MCF 10A (cell line): ENCODE data around the gene SLC6A3. TPM values are rescaled to one million over a fixed set of nuclear protein-coding genes. Genes with fewer than 3 reads are reported as not detected.

Experiments used
- BruUV-seq: library from RNA; stranded (reverse); fragments of 400-500 nt; replicated peaks from 2 replicates; lab custom pipeline; 2021; lab: Mats Ljungman, UMichigan
- CTCF ChIA-PET: fragments of 300-600 bp; sonication (Branson Sonifier 250); formaldehyde crosslinking; extraction: SDS; loops from one replicate; lab custom pipeline; 2021; ENCODE audit warnings: antibody characterized with exemption, inconsistent platforms; lab: Yijun Ruan, JAX
- POLR2A ChIA-PET: fragments of 300-600, 350-650 bp; sonication (Branson Sonifier 250); formaldehyde crosslinking; extraction: SDS; loops from one replicate; lab custom pipeline; 2020; ENCODE audit warnings: antibody characterized with exemption, inconsistent platforms; lab: Yijun Ruan, JAX
- DNase-seq: peaks from one replicate; pipeline ENCODE4 v3.0.0-alpha.2; 2018; ENCODE audit not compliant: unreplicated experiment
- H3K27ac Mint-ChIP-seq: one replicate; pipeline ENCODE4 v1.8.0; 2022; ENCODE audit warnings: mild to moderate bottlenecking, low read depth, mixed read lengths; ENCODE audit not compliant: unreplicated experiment
- H3K27me3 Mint-ChIP-seq: one replicate; pipeline ENCODE4 v1.8.0; 2022; ENCODE audit warnings: mixed read lengths; ENCODE audit not compliant: insufficient read depth, unreplicated experiment
- H3K36me3 Mint-ChIP-seq: one replicate; pipeline ENCODE4 v1.8.0; 2022; ENCODE audit warnings: mild to moderate bottlenecking, moderate library complexity, mixed read lengths; ENCODE audit not compliant: insufficient read depth, unreplicated experiment
- H3K4me1 Mint-ChIP-seq: one replicate; pipeline ENCODE4 v1.8.0; 2022; ENCODE audit warnings: mixed read lengths; ENCODE audit not compliant: insufficient read depth, unreplicated experiment
- H3K4me3 Mint-ChIP-seq: one replicate; pipeline ENCODE4 v1.8.0; 2022; ENCODE audit warnings: mild to moderate bottlenecking, moderate library complexity, mixed read lengths; ENCODE audit not compliant: unreplicated experiment
- H3K9me3 Mint-ChIP-seq: one replicate; pipeline ENCODE4 v1.8.0; 2022; ENCODE audit warnings: mixed read lengths; ENCODE audit not compliant: unreplicated experiment
- intact Hi-C: fragments of 100-400 bp; cut with micrococcal nuclease; formaldehyde crosslinking; loops from 2 replicates; pipeline ENCODE4 v1.14.1; 2022
- total RNA-seq: library from RNA; stranded (reverse); gene quantifications from 2 replicates; pipeline ENCODE4 v1.2.3, GENCODE V29; 2022
- TF ChIP-seq, protein P1 (sequence below): fragments of 200-600 bp; IDR thresholded peaks from one replicate; pipeline ENCODE4 v1.8.0; 2022; ENCODE audit warnings: antibody characterized with exemption, mild to moderate bottlenecking; ENCODE audit not compliant: unreplicated experiment

The SLC6A3 gene
- total RNA-seq, 1 experiment from 2014 or later = not detected

DNA sequence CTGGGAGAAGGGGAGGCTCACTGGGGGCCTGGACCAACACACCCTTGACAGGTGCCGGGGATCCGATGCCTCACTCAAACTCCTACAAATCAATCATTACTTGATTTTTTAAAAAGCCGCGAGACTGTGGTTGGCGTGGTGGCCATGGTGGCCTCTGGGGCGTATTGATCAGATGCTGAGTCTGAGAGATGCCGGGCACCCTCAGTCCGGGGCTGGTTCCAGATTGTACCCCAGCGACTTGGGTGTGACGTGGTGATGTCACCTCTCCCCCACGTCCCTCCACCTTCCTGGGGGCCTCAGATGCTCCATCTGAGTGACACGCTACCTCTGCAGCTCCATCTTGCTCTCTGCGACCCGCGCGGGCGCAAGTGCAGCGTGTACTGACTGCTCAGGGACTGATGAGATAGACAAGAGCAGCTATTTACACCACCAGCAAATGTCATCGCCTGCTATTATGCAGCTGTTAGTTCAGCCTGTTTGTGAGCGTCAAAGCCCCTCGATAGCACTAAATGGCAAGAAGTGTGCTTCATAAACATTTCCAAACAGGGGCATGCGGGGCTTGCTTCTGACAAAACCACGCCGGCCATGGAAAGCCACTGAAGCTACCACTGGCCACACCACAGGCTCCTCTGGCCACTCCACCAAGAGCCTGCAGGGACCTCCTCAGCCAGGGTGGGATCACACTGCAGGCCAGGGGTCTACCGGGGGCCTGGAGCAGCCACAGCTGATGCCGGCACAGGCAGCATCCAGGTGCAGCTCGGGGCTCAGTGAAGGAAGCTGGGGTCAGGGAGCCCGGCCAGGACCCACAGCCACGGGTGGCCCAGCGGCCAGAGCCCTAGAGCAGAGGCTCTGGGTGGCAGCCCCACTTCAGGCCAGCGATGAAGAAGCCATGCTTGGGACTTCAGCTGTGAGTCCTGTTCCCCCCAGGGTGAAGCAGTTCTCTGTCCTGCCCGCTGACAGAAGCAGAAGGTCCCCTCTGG lies 50.1 kb downstream of the SLC6A3 start:
- no peak overlapping the region for H3K4me3 Mint-ChIP-seq
- peaks cover 8% of the 10 kb centered on the region for H3K9me3 Mint-ChIP-seq
- H3K27me3 Mint-ChIP-seq = peaks cover 75% of the 10 kb centered on the region
- no peak for DNase-seq
- intact Hi-C loops = no loop called here
- TF ChIP-seq, protein P1, sequence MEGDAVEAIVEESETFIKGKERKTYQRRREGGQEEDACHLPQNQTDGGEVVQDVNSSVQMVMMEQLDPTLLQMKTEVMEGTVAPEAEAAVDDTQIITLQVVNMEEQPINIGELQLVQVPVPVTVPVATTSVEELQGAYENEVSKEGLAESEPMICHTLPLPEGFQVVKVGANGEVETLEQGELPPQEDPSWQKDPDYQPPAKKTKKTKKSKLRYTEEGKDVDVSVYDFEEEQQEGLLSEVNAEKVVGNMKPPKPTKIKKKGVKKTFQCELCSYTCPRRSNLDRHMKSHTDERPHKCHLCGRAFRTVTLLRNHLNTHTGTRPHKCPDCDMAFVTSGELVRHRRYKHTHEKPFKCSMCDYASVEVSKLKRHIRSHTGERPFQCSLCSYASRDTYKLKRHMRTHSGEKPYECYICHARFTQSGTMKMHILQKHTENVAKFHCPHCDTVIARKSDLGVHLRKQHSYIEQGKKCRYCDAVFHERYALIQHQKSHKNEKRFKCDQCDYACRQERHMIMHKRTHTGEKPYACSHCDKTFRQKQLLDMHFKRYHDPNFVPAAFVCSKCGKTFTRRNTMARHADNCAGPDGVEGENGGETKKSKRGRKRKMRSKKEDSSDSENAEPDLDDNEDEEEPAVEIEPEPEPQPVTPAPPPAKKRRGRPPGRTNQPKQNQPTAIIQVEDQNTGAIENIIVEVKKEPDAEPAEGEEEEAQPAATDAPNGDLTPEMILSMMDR = no peak
- H3K36me3 Mint-ChIP-seq = no peaks in the 10 kb centered on the region
- CTCF ChIA-PET = interaction anchor here (0.6 kb wide), 2 partner anchors 95 to 1323 kb away, joined by 4 read pairs; no protein-coding TSS in a partner anchor
- H3K27ac Mint-ChIP-seq = no peak overlapping the region
- POLR2A ChIA-PET = no interaction called here
- no peaks in the 10 kb centered on the region for H3K4me1 Mint-ChIP-seq
- no TSS peak for BruUV-seq

- DNase-seq = no peak
- CTCF ChIA-PET = no interaction called here
- POLR2A ChIA-PET = no interaction called here
- no peaks in the 10 kb centered on the region for H3K4me1 Mint-ChIP-seq
- peaks cover 79% of the 10 kb centered on the region for H3K27me3 Mint-ChIP-seq
- TF ChIP-seq, protein P1 = no peak
- no TSS peak for BruUV-seq
- peaks cover under 1% of the 10 kb centered on the region for H3K9me3 Mint-ChIP-seq
- no peak overlapping the region for H3K27ac Mint-ChIP-seq
- no peaks in the 10 kb centered on the region for H3K36me3 Mint-ChIP-seq
- H3K4me3 Mint-ChIP-seq = no peak overlapping the region
- intact Hi-C loops = no loop called here
Observed at GRCh38 chr5:1393571-1394501, 51.4 kb downstream of the SLC6A3 start.

- TF ChIP-seq, protein P1 = no peak
- Mint-ChIP-seq H3K4me1 (no peaks in the 10 kb centered on the region), H3K27me3 (peaks cover 79% of the 10 kb centered on the region), H3K9me3 (no peaks in the 10 kb centered on the region), H3K4me3 (no peak overlapping the region), H3K36me3 (no peaks in the 10 kb centered on the region), H3K27ac (no peak overlapping the region)
- CTCF ChIA-PET = no interaction called here
- POLR2A ChIA-PET = no interaction called here
- no TSS peak for BruUV-seq
- intact Hi-C loops = no loop called here
- no peak for DNase-seq
Observed at GRCh38 chr5:1392801-1393565, 52.3 kb downstream of the SLC6A3 start.
